Measurements from ENCODE around the gene FAM83D. TPM values are rescaled to one million over a fixed set of nuclear protein-coding genes. Genes with fewer than 3 reads are reported as not detected.

FAM83D gene
- 4.8 TPM for total RNA-seq

GRCh38 chr20:38926142-38926933 lies at the start of gene FAM83D:
TSS of gene FAM83D (plus strand) at chr20:38926417. CDS start at chr20:38926443, 26 bp downstream.

GRCh38 chr20:38962044-38962927 lies 36.1 kb downstream of the FAM83D start, which contains the start of gene DHX35:
TSS of gene DHX35 (plus strand) at chr20:38962344. CDS start at chr20:38962368, 24 bp downstream.

Small RNA genes lying within 50 kb of the gene (small RNA-seq; reads per million reads assigned to genes)
- gene AL023803.1: not detected

Other genes with a start within 250 kb of the FAM83D start
- 34.4 TPM for gene SLC32A1, start 201.9 kb upstream of the FAM83D start, total RNA-seq
- 9.0 TPM for gene ACTR5, start 178.0 kb upstream of the FAM83D start, total RNA-seq
- 19.6 TPM for gene PPP1R16B, start 120.7 kb upstream of the FAM83D start, total RNA-seq
- gene DHX35, start 35.9 kb downstream of the FAM83D start, total RNA-seq: 16.8 TPM

Data from diencephalon (tissue), 1 donor.